Nephron progenitor cell (in vitro differentiated cells): ENCODE results near the gene NCR1.

Experiments
- DNase-seq: peaks from one replicate; pipeline ENCODE4 v3.0.0; 2021
- H3K27ac Mint-ChIP-seq: 2 replicates; pipeline ENCODE4 v1.8.0; 2021; ENCODE audit warnings: mild to moderate bottlenecking, moderate library complexity, mixed read lengths
- H3K27me3 Mint-ChIP-seq: 2 replicates; pipeline ENCODE4 v1.8.0; 2021; ENCODE audit warnings: mild to moderate bottlenecking, low read depth, mixed read lengths; ENCODE audit not compliant: poor library complexity
- H3K36me3 Mint-ChIP-seq: 2 replicates; pipeline ENCODE4 v1.8.0; 2021; ENCODE audit warnings: low read depth, mixed read lengths
- H3K4me1 Mint-ChIP-seq: 2 replicates; pipeline ENCODE4 v1.8.0; 2021; ENCODE audit warnings: mixed read lengths
- H3K4me3 Mint-ChIP-seq: 2 replicates; pipeline ENCODE4 v1.8.0; 2021; ENCODE audit warnings: mild to moderate bottlenecking, moderate library complexity, mixed read lengths
- H3K9me3 Mint-ChIP-seq: 2 replicates; pipeline ENCODE4 v1.8.0; 2021; ENCODE audit warnings: mild to moderate bottlenecking, moderate library complexity, mixed read lengths
- CTCF ChIP-seq: fragments of 200-600 bp; sonication (generic); IDR thresholded peaks from 2 replicates; pipeline ENCODE4 v1.5.0; 2021; ENCODE audit warnings: antibody characterized with exemption

NCR1 gene

GRCh38 chr19:54877471-54877870 is 28.5 kb upstream of the NCR1 start:
- H3K27ac Mint-ChIP-seq = no peak overlapping the region
- no peak for TF ChIP-seq CTCF
- peaks cover 83% of the 10 kb centered on the region for H3K9me3 Mint-ChIP-seq
- H3K4me3 Mint-ChIP-seq = no peak overlapping the region
- no peak for DNase-seq
- no peaks in the 10 kb centered on the region for H3K36me3 Mint-ChIP-seq
- no peaks in the 10 kb centered on the region for H3K4me1 Mint-ChIP-seq
- peaks cover 6% of the 10 kb centered on the region for H3K27me3 Mint-ChIP-seq

GRCh38 chr19:54881884-54882283 is 24.1 kb upstream of the NCR1 start:
- Mint-ChIP-seq H3K36me3 (no peaks in the 10 kb centered on the region), H3K27ac (no peak overlapping the region), H3K9me3 (peaks cover 83% of the 10 kb centered on the region), H3K4me1 (no peaks in the 10 kb centered on the region), H3K27me3 (peaks cover 6% of the 10 kb centered on the region), H3K4me3 (no peak overlapping the region)
- DNase-seq = no peak
- no peak for TF ChIP-seq CTCF

GRCh38 chr19:54882758-54883157 is 23.2 kb upstream of the NCR1 start:
- H3K27me3 Mint-ChIP-seq = peaks cover 6% of the 10 kb centered on the region
- H3K9me3 Mint-ChIP-seq = peaks cover 79% of the 10 kb centered on the region
- no peak overlapping the region for H3K4me3 Mint-ChIP-seq
- no peak for TF ChIP-seq CTCF
- DNase-seq = no peak
- H3K36me3 Mint-ChIP-seq = no peaks in the 10 kb centered on the region
- no peaks in the 10 kb centered on the region for H3K4me1 Mint-ChIP-seq
- H3K27ac Mint-ChIP-seq = no peak overlapping the region

- TF ChIP-seq CTCF = no peak
- H3K9me3 Mint-ChIP-seq = peaks cover 81% of the 10 kb centered on the region
- H3K4me3 Mint-ChIP-seq = no peak overlapping the region
- H3K36me3 Mint-ChIP-seq = no peaks in the 10 kb centered on the region
- DNase-seq = no peak
- peaks cover 6% of the 10 kb centered on the region for H3K27me3 Mint-ChIP-seq
- no peak overlapping the region for H3K27ac Mint-ChIP-seq
- no peaks in the 10 kb centered on the region for H3K4me1 Mint-ChIP-seq
Measured at GRCh38 chr19:54883228-54883627, 22.7 kb upstream of the NCR1 start.

GRCh38 chr19:54888239-54888638 is 17.7 kb upstream of the NCR1 start:
- TF ChIP-seq CTCF = no peak
- Mint-ChIP-seq H3K27me3 (peaks cover 2% of the 10 kb centered on the region), H3K9me3 (peaks cover 78% of the 10 kb centered on the region), H3K4me3 (no peak overlapping the region), H3K4me1 (no peaks in the 10 kb centered on the region), H3K27ac (no peak overlapping the region), H3K36me3 (no peaks in the 10 kb centered on the region)
- no peak for DNase-seq

- Mint-ChIP-seq H3K36me3 (no peaks in the 10 kb centered on the region), H3K27me3 (peaks cover 2% of the 10 kb centered on the region)
- TF ChIP-seq CTCF = no peak
Measured at GRCh38 chr19:54889566-54889965, 16.4 kb upstream of the NCR1 start.

More at GRCh38 chr19:54889566-54889965, 16.4 kb upstream of the NCR1 start:
- DNase-seq = no peak
- Mint-ChIP-seq H3K27ac (no peak overlapping the region), H3K4me3 (no peak overlapping the region), H3K4me1 (no peaks in the 10 kb centered on the region), H3K9me3 (peaks cover 83% of the 10 kb centered on the region)
